SJSA1 (cell line): ENCODE measurements around the gene KEAP1. TPM values are rescaled to one million over a fixed set of nuclear protein-coding genes. Genes with fewer than 3 reads are reported as not detected.

Experiments
- total RNA-seq: library from RNA; depleted of rRNA; stranded (reverse); fragments of >200 nt; shearing (Covaris generic); gene quantifications from 2 replicates; pipeline ENCODE4 v1.2.3, GENCODE V29; 2014; rRNA removed

The KEAP1 gene
- total RNA-seq, 1 experiment from 2014 or later, result 74.1 TPM

Other genes starting within 250 kb of the KEAP1 start
- 11.9 and 17.2 TPM in 2 replicates for gene ICAM1, start 232.2 kb downstream of the KEAP1 start, total RNA-seq
- not detected in 2 replicates for gene ICAM4, start 216.4 kb downstream of the KEAP1 start, total RNA-seq
- 0.38 and 0.79 TPM in 2 replicates for gene ICAM5, start 213.4 kb downstream of the KEAP1 start, total RNA-seq
- gene ZGLP1, start 193.5 kb downstream of the KEAP1 start, total RNA-seq, result 1.2 TPM in 1 of 2 replicates, not detected in the other
- 25.5 and 84.1 TPM in 2 replicates for gene FDX2, start 187.3 kb downstream of the KEAP1 start, total RNA-seq
- 27.3 and 36.4 TPM in 2 replicates for gene RAVER1, start 169.8 kb downstream of the KEAP1 start, total RNA-seq
- 6.0 and 8.1 TPM in 2 replicates for gene ICAM3, start 163.7 kb downstream of the KEAP1 start, total RNA-seq
- 62.3 and 72.4 TPM in 2 replicates for gene TYK2, start 122.8 kb downstream of the KEAP1 start, total RNA-seq
- 284 and 367 TPM in 2 replicates for gene CDC37, start 99.8 kb downstream of the KEAP1 start, total RNA-seq
- 6.9 and 11.5 TPM in 2 replicates for gene PDE4A, start 82.8 kb downstream of the KEAP1 start, total RNA-seq
- gene S1PR5, start 14.1 kb upstream of the KEAP1 start, total RNA-seq, result 0.05 TPM in 1 of 2 replicates, not detected in the other
- gene ATG4D, start 40.5 kb upstream of the KEAP1 start, total RNA-seq, result 39.2 and 39.4 TPM in 2 replicates
- 15.2 and 19.2 TPM in 2 replicates for gene KRI1, start 62.7 kb upstream of the KEAP1 start, total RNA-seq
- 28.1 and 36.6 TPM in 2 replicates for gene CDKN2D, start 65.6 kb upstream of the KEAP1 start, total RNA-seq
- 4.9 and 9.9 TPM in 2 replicates for gene AP1M2, start 84.0 kb upstream of the KEAP1 start, total RNA-seq
- gene SLC44A2, start 122.2 kb upstream of the KEAP1 start, total RNA-seq, result 30.1 and 86.8 TPM in 2 replicates
- 123 and 210 TPM in 2 replicates for gene ILF3, start 151.0 kb upstream of the KEAP1 start, total RNA-seq
- 26.8 and 28.0 TPM in 2 replicates for gene QTRT1, start 198.1 kb upstream of the KEAP1 start, total RNA-seq
- 57.8 and 58.4 TPM in 2 replicates for gene DNM2, start 214.7 kb upstream of the KEAP1 start, total RNA-seq